H1 (cell line): ENCODE results near the gene OR10AD1.

ENCODE experiments used
- CREB1 ChIP-seq: IDR thresholded peaks from 2 replicates; pipeline ENCODE4 v1.6.1; 2012; ENCODE audit warnings: inconsistent platforms
- EGR1 ChIP-seq: IDR thresholded peaks from 2 replicates; pipeline ENCODE4 v1.6.1; 2011; ENCODE audit warnings: low read depth, low read length, borderline replicate concordance
- EP300 ChIP-seq, 2 experiments: IDR thresholded peaks; 1 replicate in 1 of 2; 2 replicates in 1 of 2; pipeline ENCODE4 v1.6.1; 2011 to 2012; ENCODE audit warnings: low read depth in 2 of 2, low read length in 2 of 2, mild to moderate bottlenecking in 2 of 2, borderline replicate concordance in 1 of 2, inconsistent platforms in 1 of 2, moderate library complexity in 1 of 2
- EZH2 ChIP-seq: fragments of 200-600 bp; sonication (generic); IDR thresholded peaks from 2 replicates; pipeline ENCODE4 v1.7.1; 2012; ENCODE audit warnings: low read depth, mild to moderate bottlenecking, moderate library complexity, low read length, inconsistent platforms; ENCODE audit not compliant: severe bottlenecking
- JUN ChIP-seq: IDR thresholded peaks from 2 replicates; pipeline ENCODE4 v1.6.1; 2011; ENCODE audit warnings: low read depth, mild to moderate bottlenecking, improper control_type of control experiment, low read length
- POLR2A ChIP-seq, 2 experiments: IDR thresholded peaks; 1 replicate in 1 of 2; 2 replicates in 1 of 2; pipeline ENCODE4 v1.6.1; 2011; ENCODE audit warnings: low read depth in 2 of 2, low read length in 2 of 2, mild to moderate bottlenecking in 2 of 2; ENCODE audit errors: control extremely low read depth in 1 of 2
- RAD21 ChIP-seq, 2 experiments: IDR thresholded peaks in 1 of 2; conservative IDR thresholded peaks in 1 of 2; 2 replicates each; pipeline ENCODE4 v1.6.1; 2011; ENCODE audit warnings: low read depth in 2 of 2, low read length in 2 of 2, improper control_type of control experiment in 1 of 2, inconsistent platforms in 1 of 2, mild to moderate bottlenecking in 1 of 2, moderate library complexity in 1 of 2
- RFX5 ChIP-seq: IDR thresholded peaks from 2 replicates; pipeline ENCODE4 v1.6.1; 2011; ENCODE audit warnings: low read depth, low read length, improper control_type of control experiment, borderline replicate concordance
- SIX5 ChIP-seq: IDR thresholded peaks from 2 replicates; pipeline ENCODE4 v1.6.1; 2011; ENCODE audit warnings: mild to moderate bottlenecking, low read depth, low read length
- SP1 ChIP-seq: IDR thresholded peaks from 2 replicates; pipeline ENCODE4 v1.6.1; 2011; ENCODE audit warnings: low read depth, low read length
- TAF7 ChIP-seq: optimal IDR thresholded peaks from 2 replicates; pipeline ENCODE3; 2011; ENCODE audit warnings: low read depth, mild to moderate bottlenecking, inconsistent platforms, low read length, moderate library complexity, borderline replicate concordance
- TF ChIP-seq, protein P1 (sequence below), 3 experiments: IDR thresholded peaks; 1 replicate in 2 of 3; 2 replicates in 1 of 3; pipeline versions ENCODE4 v1.5.1 to v1.6.1; 2011; ENCODE audit warnings: low read length in 3 of 3, mild to moderate bottlenecking in 3 of 3, inconsistent platforms in 2 of 3, low read depth in 1 of 3, moderate library complexity in 1 of 3; ENCODE audit not compliant: insufficient read depth in 1 of 3; ENCODE audit errors: control extremely low read depth in 1 of 3
- TF ChIP-seq, protein P2 (sequence below): IDR thresholded peaks from 2 replicates; pipeline ENCODE4 v1.6.1; 2012; ENCODE audit warnings: inconsistent platforms

DNA sequence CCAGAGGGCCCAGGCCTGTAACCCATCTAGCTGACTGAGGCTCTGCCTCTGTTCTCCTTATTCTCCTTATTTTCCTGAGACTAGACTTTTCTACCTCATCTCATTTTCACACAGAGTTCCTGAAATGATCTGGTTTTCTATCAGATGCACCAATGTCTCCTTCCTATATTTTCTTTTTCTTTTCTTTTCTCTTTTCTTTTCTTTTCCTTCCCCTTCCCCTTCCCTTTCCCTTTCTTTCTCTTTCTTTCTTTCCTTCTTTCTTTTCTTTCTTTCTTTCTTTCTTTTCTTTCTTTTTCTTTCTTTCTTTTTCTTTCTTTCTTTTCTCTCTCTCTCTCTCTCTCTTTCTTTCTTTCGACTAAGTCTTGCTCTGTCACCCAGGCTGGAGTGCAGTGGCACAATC lies 22.7 kb downstream of the OR10AD1 start:
- TF ChIP-seq RFX5 (no peak), EP300 (IDR thresholded peaks at IDR 0.05; ENCODE audit: borderline replicate concordance in 1 of 2, low read depth in 2 of 2, low read length in 2 of 2) (no peak), POLR2A (IDR thresholded peaks at IDR 0.05; ENCODE audit: control extremely low read depth in 1 of 2, low read depth in 2 of 2, low read length in 2 of 2) (no peak), RAD21 (IDR thresholded peaks at IDR 0.05 in 1 of 2, conservative IDR thresholded peaks at IDR 0.05 in 1 of 2; ENCODE audit: low read depth in 2 of 2, low read length in 2 of 2) (no peak), EZH2 (no peak), TAF7 (no peak), EGR1 (no peak), SIX5 (no peak), JUN (no peak), SP1 (no peak), CREB1 (no peak)
- TF ChIP-seq, protein P1, sequence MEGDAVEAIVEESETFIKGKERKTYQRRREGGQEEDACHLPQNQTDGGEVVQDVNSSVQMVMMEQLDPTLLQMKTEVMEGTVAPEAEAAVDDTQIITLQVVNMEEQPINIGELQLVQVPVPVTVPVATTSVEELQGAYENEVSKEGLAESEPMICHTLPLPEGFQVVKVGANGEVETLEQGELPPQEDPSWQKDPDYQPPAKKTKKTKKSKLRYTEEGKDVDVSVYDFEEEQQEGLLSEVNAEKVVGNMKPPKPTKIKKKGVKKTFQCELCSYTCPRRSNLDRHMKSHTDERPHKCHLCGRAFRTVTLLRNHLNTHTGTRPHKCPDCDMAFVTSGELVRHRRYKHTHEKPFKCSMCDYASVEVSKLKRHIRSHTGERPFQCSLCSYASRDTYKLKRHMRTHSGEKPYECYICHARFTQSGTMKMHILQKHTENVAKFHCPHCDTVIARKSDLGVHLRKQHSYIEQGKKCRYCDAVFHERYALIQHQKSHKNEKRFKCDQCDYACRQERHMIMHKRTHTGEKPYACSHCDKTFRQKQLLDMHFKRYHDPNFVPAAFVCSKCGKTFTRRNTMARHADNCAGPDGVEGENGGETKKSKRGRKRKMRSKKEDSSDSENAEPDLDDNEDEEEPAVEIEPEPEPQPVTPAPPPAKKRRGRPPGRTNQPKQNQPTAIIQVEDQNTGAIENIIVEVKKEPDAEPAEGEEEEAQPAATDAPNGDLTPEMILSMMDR (IDR thresholded peaks at IDR 0.05; ENCODE audit: control extremely low read depth in 1 of 3, insufficient read depth in 1 of 3, low read depth in 1 of 3, low read length in 3 of 3): no peak
- TF ChIP-seq, protein P2, sequence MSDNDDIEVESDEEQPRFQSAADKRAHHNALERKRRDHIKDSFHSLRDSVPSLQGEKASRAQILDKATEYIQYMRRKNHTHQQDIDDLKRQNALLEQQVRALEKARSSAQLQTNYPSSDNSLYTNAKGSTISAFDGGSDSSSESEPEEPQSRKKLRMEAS: no peak
